Stimulated activated CD8-positive, alpha-beta memory T cell treated with anti-CD3 and anti-CD28 coated beads, Interleukin-2, amount 100 ng/mL, for 48 hours (primary cell): ENCODE measurements around the gene TFPT.
A peak's percentile ranks its signal among the peaks of the same experiment; 100 is the strongest.

Source experiments
- DNase-seq, 2 donors: peaks; one replicate each; pipeline ENCODE4 v3.0.0-alpha.2; 2020; ENCODE audit warnings: low read depth in 2 of 2

The TFPT gene, protein sequence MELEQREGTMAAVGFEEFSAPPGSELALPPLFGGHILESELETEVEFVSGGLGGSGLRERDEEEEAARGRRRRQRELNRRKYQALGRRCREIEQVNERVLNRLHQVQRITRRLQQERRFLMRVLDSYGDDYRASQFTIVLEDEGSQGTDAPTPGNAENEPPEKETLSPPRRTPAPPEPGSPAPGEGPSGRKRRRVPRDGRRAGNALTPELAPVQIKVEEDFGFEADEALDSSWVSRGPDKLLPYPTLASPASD

GRCh38 chr19:54115109-54116063 is at the start of gene TFPT, which contains the start of gene PRPF31:
Gene TFPT, minus strand, starts transcription at chr19:54115657. Its CDS starts 388 bp downstream, at chr19:54115269.
Gene PRPF31, plus strand, starts transcription at chr19:54115754. Its CDS starts 2,525 bp downstream, at chr19:54118279.
- peak; percentile 87 to 95 for DNase-seq

DNA sequence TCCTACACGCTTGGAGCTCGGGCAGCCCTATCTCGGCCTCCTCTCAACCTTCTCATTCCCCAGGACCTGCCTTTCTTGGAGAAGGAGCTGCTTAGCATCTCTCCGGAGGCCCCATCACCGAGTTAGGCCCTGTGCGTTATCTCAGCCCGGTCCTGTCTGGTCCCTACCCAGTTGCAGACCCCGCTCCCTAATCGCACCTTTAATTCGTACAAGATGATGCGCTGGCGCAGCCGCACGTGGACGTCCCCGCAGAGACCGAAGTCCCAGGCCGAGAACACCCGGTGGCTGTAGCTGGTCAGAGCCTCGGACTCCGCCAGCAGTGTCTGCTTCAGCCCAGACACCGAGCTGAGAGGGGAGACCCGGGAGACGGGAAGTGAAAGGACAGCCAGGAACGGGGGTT is 49.8 kb upstream of the TFPT start:
- DNase-seq, result no peak

GRCh38 chr19:54164369-54165068 is 49.1 kb upstream of the TFPT start:
- peak; percentile 45 to 71 for DNase-seq

DNA sequence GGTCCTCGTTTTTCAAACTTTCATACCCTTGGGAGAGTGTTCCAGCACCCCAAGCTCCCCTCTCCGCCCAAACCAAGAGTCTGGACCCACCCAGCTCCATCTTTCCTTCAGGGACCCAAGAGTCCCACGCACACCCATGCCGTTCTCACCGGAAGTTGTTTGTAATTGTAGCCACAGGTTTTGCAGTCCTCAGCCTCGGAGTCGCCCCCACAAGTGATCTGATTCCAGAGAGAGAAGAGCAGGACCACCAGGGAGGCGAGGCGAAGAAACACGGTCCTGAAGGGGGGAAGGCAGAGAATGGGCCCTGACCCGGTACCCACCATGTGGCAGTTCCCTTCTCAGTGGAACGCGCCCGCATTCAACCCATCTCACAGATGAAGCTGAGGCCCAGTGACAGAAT is 47.4 kb upstream of the TFPT start:
- DNase-seq, result no peak

DNA sequence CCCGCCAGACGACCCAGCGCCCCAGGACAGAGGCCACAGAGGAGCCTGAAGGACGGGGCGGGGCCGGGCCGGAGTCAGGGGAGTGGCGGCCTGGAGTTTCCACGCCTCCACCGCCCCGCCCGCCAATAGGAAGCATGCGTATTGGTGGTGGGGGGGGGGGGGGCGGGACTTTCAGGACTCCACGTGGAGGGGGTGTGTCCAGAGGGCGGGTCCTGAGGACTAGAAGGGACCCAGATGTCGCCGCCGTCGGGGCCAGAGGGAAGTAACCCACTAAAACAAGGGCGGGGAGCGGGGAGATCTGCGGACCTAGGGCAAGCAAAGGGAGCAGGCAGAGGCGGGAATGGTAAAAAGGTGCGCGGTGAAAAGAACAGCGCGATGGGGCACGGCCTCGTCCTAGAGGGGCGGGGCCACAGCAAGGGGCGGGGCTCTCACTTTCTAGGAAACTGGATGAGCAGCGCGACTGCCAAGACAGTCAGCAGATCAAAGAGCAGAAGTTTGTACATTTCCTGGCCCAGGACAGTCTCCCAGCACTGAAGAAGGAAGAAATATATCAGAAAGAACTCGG is 46.9 kb upstream of the TFPT start:
- DNase-seq, result peak; percentile 73 to 77

DNA sequence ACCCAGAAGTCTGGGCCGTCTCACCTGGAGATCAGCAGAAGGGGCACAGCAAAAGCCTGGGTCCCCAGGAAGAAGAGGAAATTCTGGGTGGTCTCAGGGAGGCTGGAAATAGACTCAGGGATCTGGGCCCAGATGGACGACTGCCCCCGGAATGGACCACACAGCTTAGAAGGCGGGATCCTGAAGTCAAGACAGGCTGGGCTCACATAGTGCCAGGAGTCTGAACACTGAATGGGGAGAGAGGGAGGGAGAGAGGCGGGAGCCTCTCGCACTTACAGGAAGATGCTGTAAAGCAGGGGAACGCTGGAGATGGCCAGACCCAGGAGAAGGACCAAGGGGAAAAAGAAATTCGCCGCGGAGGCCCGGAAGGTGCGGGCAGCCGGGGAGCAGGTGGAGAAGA is 45.4 kb upstream of the TFPT start:
- no peak for DNase-seq

DNA sequence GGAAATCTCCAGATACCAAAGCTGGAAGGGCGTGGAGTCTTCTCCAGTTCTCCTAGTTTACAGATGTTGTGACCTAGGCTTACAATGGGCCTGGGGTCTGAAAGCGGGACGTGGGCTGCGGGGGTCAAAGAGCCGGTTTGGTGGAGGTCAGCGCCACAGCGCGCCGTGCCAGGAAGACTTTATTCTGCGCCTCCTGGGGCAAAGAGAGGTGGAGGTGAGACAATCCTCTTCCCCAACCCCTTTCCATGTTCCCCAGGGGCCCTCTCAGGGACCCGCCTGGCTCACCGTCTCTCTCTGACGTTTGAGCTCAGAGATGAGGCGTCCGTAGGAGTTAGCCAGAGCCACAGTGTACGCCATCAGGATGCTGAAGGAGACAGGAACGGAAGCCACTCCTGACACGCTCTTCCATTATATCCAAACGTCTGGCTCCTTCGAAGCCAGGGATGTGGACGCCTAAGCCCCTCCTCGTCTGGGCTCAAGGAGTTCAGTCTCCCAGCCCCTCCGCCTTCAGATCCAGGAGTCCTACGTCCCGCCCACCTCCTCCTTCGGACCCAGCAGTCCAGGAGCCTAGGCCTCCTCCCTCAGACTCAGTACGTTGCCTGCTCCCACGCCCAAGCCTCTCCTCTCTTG is 44.8 kb upstream of the TFPT start:
- no peak for DNase-seq

DNA sequence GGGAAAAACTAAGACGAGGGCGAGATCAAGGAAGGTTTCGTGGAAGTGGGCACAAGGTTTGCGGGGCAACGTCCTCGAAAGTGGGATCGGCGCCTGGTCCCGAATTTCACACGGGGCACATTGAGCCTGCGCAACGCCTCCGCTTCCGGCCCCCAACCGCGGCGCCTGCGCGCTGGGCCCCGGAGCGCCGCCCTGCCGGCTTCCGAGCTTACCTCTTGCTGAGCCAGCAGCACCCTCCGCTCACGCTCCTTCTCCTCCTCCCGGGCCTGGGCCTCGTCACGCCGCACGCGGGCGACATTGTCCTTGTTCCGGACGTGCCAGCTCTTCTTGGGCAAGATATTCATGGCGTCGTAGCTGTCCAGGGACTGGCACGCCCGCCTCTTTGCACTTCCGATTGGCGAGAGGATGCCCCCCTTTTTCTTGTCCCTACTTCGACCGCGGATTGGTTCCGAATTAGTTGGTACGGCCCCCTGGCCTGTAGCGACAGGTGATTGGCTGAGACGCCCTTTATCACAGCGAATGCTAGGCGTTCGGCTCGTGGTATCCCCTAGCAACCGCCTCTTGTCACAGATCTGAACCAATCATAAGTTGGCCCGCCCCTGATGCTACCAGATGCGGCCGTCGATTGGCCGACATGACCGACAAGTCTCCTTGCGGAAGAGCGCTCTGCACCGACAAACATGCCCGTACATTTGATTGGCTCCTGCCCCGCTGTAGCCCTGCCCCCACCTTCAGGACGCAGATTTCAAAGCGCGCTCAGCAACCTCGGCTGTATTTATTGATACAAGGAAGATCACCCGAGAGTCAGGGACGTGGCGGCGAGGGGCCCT is 44.1 kb upstream of the TFPT start, which contains the start of gene LENG1:
LENG1 (minus strand) TSS at position 370 of the 830 bp plus-strand sequence; CDS start at position 344, 26 bp downstream.
- peak; percentile 91 to 97 for DNase-seq

DNA sequence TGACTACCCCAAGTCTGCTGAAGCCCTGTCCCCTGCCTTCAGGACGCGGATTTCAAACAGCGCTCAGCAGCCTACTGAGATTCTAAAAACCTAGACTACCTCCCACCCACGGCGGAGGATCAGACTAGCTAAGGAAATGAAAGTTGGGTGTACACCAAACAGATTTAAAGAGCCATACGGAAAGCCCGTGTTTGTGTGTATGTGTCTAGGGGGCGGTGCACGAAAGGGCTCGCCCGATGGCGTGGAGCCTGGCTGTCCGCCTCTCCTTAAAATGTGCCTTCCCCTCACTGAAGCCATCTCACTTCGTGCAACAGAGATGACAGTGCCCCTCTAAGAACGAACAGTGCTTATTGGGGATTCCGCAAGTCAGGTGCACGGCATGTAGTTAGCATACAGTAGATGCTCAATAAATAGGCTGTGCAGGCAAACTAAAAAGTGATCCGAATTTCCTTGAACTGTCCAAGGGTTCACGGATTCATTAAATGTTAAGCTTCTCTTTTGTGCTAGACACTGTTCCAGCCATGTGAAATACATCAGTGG is 43.4 kb upstream of the TFPT start:
- no peak for DNase-seq

DNA sequence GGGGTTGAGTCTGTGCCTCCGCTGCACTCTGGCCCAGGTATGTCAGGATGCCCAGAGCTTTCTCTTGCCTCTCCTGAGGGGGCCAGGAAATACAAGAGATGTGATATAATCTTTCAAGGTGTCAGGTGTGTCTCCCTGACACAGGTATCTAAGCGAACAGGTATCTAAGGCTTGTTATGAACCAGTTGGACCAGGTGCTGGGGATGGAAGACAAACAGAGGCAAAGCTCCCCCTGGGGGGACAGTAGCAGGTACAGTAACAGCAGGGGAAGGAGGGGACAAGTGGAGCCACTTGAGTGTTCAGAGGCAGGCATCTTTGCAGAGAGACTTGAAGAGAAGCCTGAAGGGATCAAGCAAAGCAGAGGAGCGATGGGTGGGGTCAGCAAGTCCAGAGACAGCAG is 41.5 kb upstream of the TFPT start:
- DNase-seq, result no peak

GRCh38 chr19:54156490-54156889 is 41.0 kb upstream of the TFPT start:
- no peak for DNase-seq

DNA sequence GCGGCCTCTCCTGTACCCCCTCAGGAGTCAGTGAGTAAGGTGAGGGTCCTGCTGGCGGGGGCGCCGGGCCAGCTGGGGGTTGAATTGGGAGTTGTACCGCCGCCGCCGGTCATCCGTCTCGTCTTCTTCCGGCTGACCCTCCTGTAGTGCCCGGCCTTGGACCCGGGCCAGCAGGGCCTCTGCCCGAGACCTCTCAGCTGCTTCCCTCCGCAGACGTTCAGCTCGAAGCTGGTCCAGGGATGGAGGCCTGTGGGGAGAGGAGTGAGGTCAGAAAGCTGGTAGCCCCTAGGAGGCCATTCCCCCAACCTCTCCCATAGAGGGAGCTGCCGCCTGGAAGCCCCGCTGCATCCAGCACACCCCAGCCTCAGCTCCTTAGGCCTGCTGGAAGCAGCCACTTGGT is 40.2 kb upstream of the TFPT start:
- DNase-seq, result no peak

DNA sequence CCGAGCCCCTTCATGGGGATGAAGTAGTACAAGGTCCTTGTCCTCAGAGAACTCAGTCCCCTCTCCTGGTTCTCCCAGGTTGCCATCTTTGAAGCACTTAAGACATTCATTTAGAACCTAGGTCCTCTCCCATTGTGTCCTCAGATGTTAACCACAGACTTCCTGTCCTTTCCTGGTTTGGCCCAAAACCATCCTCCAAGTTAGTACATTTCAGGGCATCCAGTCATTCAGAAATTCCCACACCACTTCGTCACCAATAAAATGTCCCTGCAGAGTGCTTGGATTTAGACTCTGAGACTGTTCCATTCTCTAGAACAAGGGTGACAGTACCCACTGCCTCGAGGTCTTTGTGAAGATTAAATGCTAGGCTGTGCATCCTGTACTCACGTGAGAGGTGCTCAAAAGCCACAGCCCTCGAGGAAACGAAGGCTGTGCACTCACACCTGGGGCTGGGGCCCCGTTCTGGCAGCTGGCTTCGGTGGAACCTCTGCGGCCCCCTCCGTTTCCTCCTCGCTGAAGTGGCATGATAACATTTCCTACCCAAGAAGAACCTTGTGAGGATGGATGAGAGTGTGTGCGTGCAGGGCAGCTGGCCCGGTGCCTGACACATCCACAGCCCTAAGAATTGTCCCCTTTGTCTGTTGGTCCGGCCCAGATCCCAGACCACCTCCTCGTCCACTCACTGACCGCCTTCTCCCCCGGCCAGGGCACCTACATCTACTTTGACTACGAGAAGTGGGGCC is 39.3 kb upstream of the TFPT start:
- no peak for DNase-seq

DNA sequence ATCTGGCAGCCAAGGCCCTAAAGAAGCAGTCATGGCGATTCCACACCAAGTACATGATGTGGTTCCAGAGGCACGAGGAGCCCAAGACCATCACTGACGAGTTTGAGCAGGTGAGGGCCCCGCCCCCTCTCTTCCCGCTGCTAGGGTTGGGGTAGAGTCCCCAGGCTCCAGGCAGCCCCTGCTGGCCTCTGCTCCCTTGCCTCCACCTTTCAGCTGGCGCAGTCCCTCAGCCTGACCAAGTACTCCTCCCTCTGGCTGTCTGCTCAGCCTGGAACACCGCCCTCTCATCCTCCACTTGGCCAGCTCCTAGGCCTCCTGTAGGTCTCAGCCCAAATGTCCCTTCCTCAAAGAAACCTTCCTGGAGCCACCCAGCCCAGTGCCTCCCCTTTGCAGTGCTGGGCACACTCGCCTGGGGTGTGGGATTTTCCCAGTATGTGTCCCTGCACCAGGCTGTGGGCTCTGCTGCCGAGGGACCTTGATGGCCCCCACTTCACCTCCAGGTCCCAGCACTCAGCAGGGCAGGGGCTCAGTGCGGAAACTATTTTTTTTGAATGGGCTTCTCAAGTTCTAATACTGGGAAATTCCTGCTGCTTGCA is 38.4 kb upstream of the TFPT start:
- DNase-seq, result no peak

GRCh38 chr19:54152878-54153524 is 37.5 kb upstream of the TFPT start:
- no peak for DNase-seq

DNA sequence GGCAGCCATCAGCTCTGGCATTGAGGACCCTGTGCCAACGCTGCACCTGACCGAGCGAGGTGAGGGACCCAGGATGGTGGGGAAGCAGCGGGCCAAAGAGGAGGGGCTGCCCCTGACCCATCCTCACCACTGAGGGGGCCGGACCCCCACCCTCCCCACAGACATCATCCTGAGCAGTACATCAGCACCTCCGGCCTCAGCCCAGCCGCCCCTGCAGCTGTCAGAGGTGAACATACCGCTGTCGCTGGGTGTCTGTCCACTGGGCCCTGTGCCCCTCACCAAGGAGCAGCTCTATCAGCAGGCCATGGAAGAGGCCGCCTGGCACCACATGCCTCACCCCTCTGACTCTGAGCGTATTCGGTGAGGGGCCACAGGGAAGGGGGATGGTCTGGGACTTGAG is 36.8 kb upstream of the TFPT start:
- DNase-seq, result no peak

DNA sequence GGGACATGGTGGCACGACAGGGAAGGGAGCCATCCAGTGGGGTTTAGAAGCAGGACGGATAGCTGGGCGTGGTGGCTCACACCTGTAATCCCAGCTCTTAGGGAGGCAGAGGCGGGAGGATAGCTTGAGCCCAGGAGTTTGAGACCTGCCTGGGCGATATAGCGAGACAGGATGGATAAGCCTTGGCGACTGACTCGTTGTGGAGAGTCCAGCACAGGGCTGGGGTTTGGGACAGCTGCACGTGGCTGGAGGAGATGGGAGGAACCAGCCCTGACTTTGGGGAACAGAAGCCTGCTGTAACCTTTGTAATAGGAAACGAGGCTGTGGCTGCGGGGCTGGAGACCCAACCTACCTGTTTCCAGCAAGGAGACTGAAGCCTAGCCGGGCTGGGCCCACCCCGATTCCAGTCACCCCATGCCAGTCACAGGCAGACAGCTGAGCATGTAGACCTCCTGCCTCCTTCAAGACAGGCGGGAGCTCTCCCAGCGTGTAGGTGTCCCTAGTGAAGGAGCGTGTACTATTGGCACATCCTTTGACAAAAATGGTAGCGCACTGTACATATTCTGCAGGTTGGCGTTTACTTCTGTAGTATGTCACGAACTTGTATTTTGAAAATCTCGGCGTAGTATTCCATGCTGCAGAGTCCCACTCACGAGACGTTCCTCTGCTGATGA is 36.0 kb upstream of the TFPT start:
- DNase-seq, result no peak
